Measurements from ENCODE around the gene ZFYVE9. TPM values are rescaled to one million over a fixed set of nuclear protein-coding genes. Genes with fewer than 3 reads are reported as not detected.

ZFYVE9 gene
- total RNA-seq, 1 experiment from 2014 or later, result 11.4 TPM

- Histone ChIP-seq H3K27ac (no peak overlapping the region), H3K36me3 (peaks cover 90% of the 10 kb centered on the region), H3K9me3 (replicated peaks) (no peaks in the 10 kb centered on the region), H3K4me1 (replicated peaks) (no peaks in the 10 kb centered on the region), H3K4me3 (no peak overlapping the region), H3K27me3 (replicated peaks) (no peaks in the 10 kb centered on the region)
- no peak for DNase-seq (ENCODE audit: low read depth in 1 of 2, low spot score in 2 of 2)
Observed at GRCh38 chr1:52393174-52393573, 251.3 kb downstream of the ZFYVE9 start.

Other genes starting within 250 kb of the ZFYVE9 start
- gene RAB3B, start 151.4 kb upstream of the ZFYVE9 start, total RNA-seq (2014; rRNA removed; shearing (Covaris generic)), result 20.6 and 31.4 TPM in 2 replicates
- 19.8 and 34.0 TPM in 2 replicates for gene KTI12, start 108.3 kb upstream of the ZFYVE9 start, total RNA-seq (2014; rRNA removed; shearing (Covaris generic))
- 69.7 and 100 TPM in 2 replicates for gene TXNDC12, start 86.9 kb upstream of the ZFYVE9 start, total RNA-seq (2014; rRNA removed; shearing (Covaris generic))
- gene BTF3L4, start 85.8 kb upstream of the ZFYVE9 start, total RNA-seq (2014; rRNA removed; shearing (Covaris generic)), result 63.7 and 91.1 TPM in 2 replicates
- gene CC2D1B, start 224.1 kb downstream of the ZFYVE9 start, total RNA-seq (2014; rRNA removed; shearing (Covaris generic)), result 21.4 and 24.1 TPM in 2 replicates